ENCODE results near the gene NPHS1.

- TF ChIP-seq CTCF (IDR thresholded peaks at IDR 0.05) = no peak
- no peak for TF ChIP-seq POLR2A (IDR thresholded peaks at IDR 0.05)
- TF ChIP-seq POLR2AphosphoS5 (IDR thresholded peaks at IDR 0.05) = no peak
These were observed 35.5 kb downstream of the NPHS1 start for GRCh38 chr19:35816846-35817245.
